Epithelial cell of esophagus (primary cell): ENCODE results near the gene PPP2R2C.

Experiments used
- DNase-seq: peaks from one replicate; pipeline ENCODE4 v3.0.0; 2010; ENCODE audit warnings: low read depth
- H3K4me3 ChIP-seq: 2 replicates; pipeline ENCODE4 v1.5.1; 2011; ENCODE audit warnings: mild to moderate bottlenecking, low read length, control low read depth
- CTCF ChIP-seq: IDR thresholded peaks from 2 replicates; pipeline ENCODE4 v1.5.1; 2011; ENCODE audit warnings: low read depth, mild to moderate bottlenecking, low read length, control low read depth, inconsistent platforms; ENCODE audit not compliant: insufficient read depth; ENCODE audit errors: missing control alignments

PPP2R2C gene

GRCh38 chr4:6294705-6295421 lies 177.6 kb downstream of the PPP2R2C start:
- no peak overlapping the region for H3K4me3 ChIP-seq
- TF ChIP-seq CTCF, result no peak
- DNase-seq, result no peak

- TF ChIP-seq CTCF, result no peak
- no peak for DNase-seq
- no peak overlapping the region for H3K4me3 ChIP-seq
These were observed 178.8 kb downstream of the PPP2R2C start for GRCh38 chr4:6293661-6294060.

GRCh38 chr4:6293097-6293445 lies 179.3 kb downstream of the PPP2R2C start:
- no peak for DNase-seq
- no peak for TF ChIP-seq CTCF
- no peak overlapping the region for H3K4me3 ChIP-seq

- H3K4me3 ChIP-seq, result no peak overlapping the region
- TF ChIP-seq CTCF, result no peak
- DNase-seq, result no peak
These were observed 179.9 kb downstream of the PPP2R2C start for GRCh38 chr4:6292376-6293096.

- no peak overlapping the region for H3K4me3 ChIP-seq
- no peak for TF ChIP-seq CTCF
- no peak for DNase-seq
These were observed 180.6 kb downstream of the PPP2R2C start for GRCh38 chr4:6291784-6292297.

- TF ChIP-seq CTCF, result no peak
- no peak for DNase-seq
These were observed 181.5 kb downstream of the PPP2R2C start for GRCh38 chr4:6290769-6291547.

More at GRCh38 chr4:6290769-6291547, 181.5 kb downstream of the PPP2R2C start:
- H3K4me3 ChIP-seq, result no peak overlapping the region
